KMS-11 (cell line): ENCODE results near the gene FBXO11.

ENCODE experiments used
- H2AFZ ChIP-seq: fragments of 200-600 bp; sonication (generic); 2 replicates; pipeline ENCODE4 v1.6.1; 2016; ENCODE audit warnings: antibody characterized with exemption, mixed run types, low read depth
- H3K27ac ChIP-seq: fragments of 200-600 bp; sonication (generic); 2 replicates; pipeline ENCODE4 v1.6.1; 2016; ENCODE audit warnings: mild to moderate bottlenecking, mixed run types
- H3K27me3 ChIP-seq: fragments of 200-600 bp; sonication (generic); 2 replicates; pipeline ENCODE4 v1.6.1; 2017; ENCODE audit warnings: mild to moderate bottlenecking, low read depth, mixed run types, moderate library complexity; ENCODE audit not compliant: insufficient read depth
- H3K36me3 ChIP-seq: fragments of 200-600 bp; sonication (generic); 2 replicates; pipeline ENCODE4 v1.6.1; 2017; ENCODE audit warnings: mild to moderate bottlenecking, mixed run types; ENCODE audit not compliant: insufficient read depth
- H3K4me1 ChIP-seq: fragments of 200-600 bp; sonication (generic); 2 replicates; pipeline ENCODE4 v1.6.1; 2016; ENCODE audit warnings: mild to moderate bottlenecking, low read depth, mixed run types; ENCODE audit not compliant: poor library complexity, severe bottlenecking
- H3K4me2 ChIP-seq: fragments of 200-600 bp; sonication (generic); 2 replicates; pipeline ENCODE4 v1.7.0; 2016; ENCODE audit warnings: mild to moderate bottlenecking, mixed run types
- H3K4me3 ChIP-seq: fragments of 200-600 bp; sonication (generic); IDR thresholded peaks from 2 replicates; pipeline ENCODE4 v1.6.1; 2017; ENCODE audit warnings: low read depth, low read length, mixed read lengths; ENCODE audit not compliant: insufficient read depth
- H3K79me2 ChIP-seq: fragments of 200-600 bp; sonication (generic); 2 replicates; pipeline ENCODE4 v1.6.1; 2016; ENCODE audit warnings: low read depth, mixed run types; ENCODE audit not compliant: insufficient read depth
- H3K9ac ChIP-seq: fragments of 200-600 bp; sonication (generic); 2 replicates; pipeline ENCODE4 v1.6.1; 2016; ENCODE audit warnings: mild to moderate bottlenecking, mixed run types
- H4K20me1 ChIP-seq: fragments of 200-600 bp; sonication (generic); 2 replicates; pipeline ENCODE4 v1.6.1; 2016; ENCODE audit warnings: mild to moderate bottlenecking, mixed run types; ENCODE audit not compliant: insufficient read depth
- CTCF ChIP-seq: fragments of 200-600 bp; sonication (generic); conservative IDR thresholded peaks from 2 replicates; pipeline ENCODE4 v1.6.1; 2017; ENCODE audit warnings: low read depth, mild to moderate bottlenecking, antibody characterized with exemption, low read length, moderate library complexity, mixed read lengths

FBXO11 gene

DNA sequence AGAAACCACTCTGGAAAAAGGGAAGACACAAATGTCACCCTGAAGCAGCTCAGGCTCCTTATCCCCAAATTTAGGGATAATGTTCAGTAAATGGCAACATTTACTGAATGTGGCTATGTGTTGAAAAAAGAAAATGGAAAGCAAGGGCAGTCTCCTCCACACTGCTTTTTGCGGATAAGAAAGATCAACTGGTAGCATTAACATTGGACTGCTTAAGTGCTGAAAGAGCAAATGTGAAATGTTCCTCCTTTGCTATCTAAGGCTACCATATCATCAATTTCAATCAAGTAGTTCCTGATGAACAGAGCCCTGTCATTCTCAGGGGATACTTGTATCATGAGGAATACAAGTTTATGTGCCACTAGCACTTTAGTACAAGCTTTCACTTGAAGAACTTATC, 12.5 kb downstream of the FBXO11 start:
- H3K4me1 ChIP-seq, result peaks cover 70% of the 10 kb centered on the region
- H3K4me2 ChIP-seq, result no peak overlapping the region

GRCh38 chr2:47892338-47892730, 14.0 kb downstream of the FBXO11 start:
- TF ChIP-seq CTCF, result no peak
- peaks cover 62% of the 10 kb centered on the region for H3K4me1 ChIP-seq
- peaks cover 100% of the 10 kb centered on the region for H3K79me2 ChIP-seq
- H3K27ac ChIP-seq, result no peak overlapping the region
- H3K36me3 ChIP-seq, result no peaks in the 10 kb centered on the region
- H3K4me2 ChIP-seq, result no peak overlapping the region
- H4K20me1 ChIP-seq, result peaks cover 54% of the 10 kb centered on the region
- no peak overlapping the region for H2AFZ ChIP-seq
- H3K9ac ChIP-seq, result no peak overlapping the region
- no peaks in the 10 kb centered on the region for H3K27me3 ChIP-seq
- no peak overlapping the region for H3K4me3 ChIP-seq

More for the DNA sequence above, 12.5 kb downstream of the FBXO11 start:
- H3K27ac ChIP-seq, result no peak overlapping the region
- no peak overlapping the region for H2AFZ ChIP-seq
- no peak for TF ChIP-seq CTCF
- no peak overlapping the region for H3K9ac ChIP-seq
- peaks cover 100% of the 10 kb centered on the region for H3K79me2 ChIP-seq
- H4K20me1 ChIP-seq, result peaks cover 49% of the 10 kb centered on the region
- no peak overlapping the region for H3K4me3 ChIP-seq
- no peaks in the 10 kb centered on the region for H3K36me3 ChIP-seq
- H3K27me3 ChIP-seq, result no peaks in the 10 kb centered on the region

DNA sequence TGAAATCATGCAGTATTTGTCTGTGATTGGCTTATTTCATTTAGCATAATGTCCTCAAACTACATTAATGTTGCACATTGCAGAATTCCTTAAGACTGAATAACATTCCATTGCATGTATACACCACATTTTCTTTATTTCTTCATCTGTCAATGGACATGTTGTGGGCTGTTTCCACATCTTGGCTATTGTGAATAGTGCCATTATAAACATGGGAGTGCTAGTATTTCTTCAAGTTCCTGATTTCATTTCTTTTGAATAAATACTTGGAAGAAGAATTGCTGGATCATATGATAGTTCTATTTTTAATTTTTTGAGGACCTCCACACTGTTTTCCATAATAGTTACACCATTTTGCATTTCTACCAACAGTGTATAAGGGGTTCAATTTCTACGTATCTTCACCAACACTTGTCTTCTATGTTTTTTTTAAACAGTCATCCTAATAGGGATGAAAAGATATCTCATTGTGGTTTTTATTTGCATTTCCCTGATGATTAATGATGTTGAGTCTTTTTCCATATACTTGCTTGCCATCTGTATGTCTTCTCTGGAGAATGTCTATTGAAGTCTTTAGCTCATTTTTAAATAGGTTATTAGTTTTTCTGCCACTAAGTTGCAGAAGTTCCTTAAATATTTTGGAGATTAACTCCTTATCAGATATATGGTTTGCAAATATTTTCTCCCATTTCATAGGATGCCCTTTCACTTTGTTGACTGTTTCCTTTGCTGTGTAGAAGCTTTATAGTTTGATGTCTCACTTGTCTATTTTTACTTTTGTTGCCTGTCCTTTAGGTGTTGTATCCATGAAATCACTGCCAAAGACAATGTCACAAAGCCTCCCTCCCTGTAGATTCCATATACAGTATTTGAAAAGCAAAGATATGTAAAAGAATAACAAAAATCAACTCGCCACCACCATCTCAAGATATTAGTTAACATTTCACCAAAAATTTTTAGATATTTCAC, 14.6 kb downstream of the FBXO11 start:
- no peak overlapping the region for H2AFZ ChIP-seq
- no peak overlapping the region for H3K4me2 ChIP-seq
- no peak for TF ChIP-seq CTCF
- H3K27ac ChIP-seq, result no peak overlapping the region
- H4K20me1 ChIP-seq, result peaks cover 49% of the 10 kb centered on the region
- H3K4me3 ChIP-seq, result no peak overlapping the region
- H3K9ac ChIP-seq, result no peak overlapping the region
- H3K27me3 ChIP-seq, result no peaks in the 10 kb centered on the region
- H3K79me2 ChIP-seq, result peaks cover 100% of the 10 kb centered on the region
- H3K4me1 ChIP-seq, result peaks cover 55% of the 10 kb centered on the region
- no peaks in the 10 kb centered on the region for H3K36me3 ChIP-seq

GRCh38 chr2:47890711-47891368, 15.5 kb downstream of the FBXO11 start:
- no peak overlapping the region for H3K4me2 ChIP-seq
- peaks cover 42% of the 10 kb centered on the region for H4K20me1 ChIP-seq
- TF ChIP-seq CTCF, result no peak

More at GRCh38 chr2:47890711-47891368, 15.5 kb downstream of the FBXO11 start:
- H3K4me3 ChIP-seq, result no peak overlapping the region
- peaks cover 50% of the 10 kb centered on the region for H3K4me1 ChIP-seq
- H2AFZ ChIP-seq, result no peak overlapping the region
- no peak overlapping the region for H3K9ac ChIP-seq
- no peaks in the 10 kb centered on the region for H3K27me3 ChIP-seq
- H3K27ac ChIP-seq, result no peak overlapping the region
- no peaks in the 10 kb centered on the region for H3K36me3 ChIP-seq
- H3K79me2 ChIP-seq, result peaks cover 100% of the 10 kb centered on the region
